GM18909 (cell line): ENCODE data around the gene CD93.

ENCODE experiments used
- ATAC-seq: cut with Tn5 transposase; IDR thresholded peaks from one replicate; pipeline ENCODE4 v1.9.1; 2021; ENCODE audit warnings: mild to moderate bottlenecking; ENCODE audit not compliant: unreplicated experiment, poor library complexity

CD93 gene

DNA sequence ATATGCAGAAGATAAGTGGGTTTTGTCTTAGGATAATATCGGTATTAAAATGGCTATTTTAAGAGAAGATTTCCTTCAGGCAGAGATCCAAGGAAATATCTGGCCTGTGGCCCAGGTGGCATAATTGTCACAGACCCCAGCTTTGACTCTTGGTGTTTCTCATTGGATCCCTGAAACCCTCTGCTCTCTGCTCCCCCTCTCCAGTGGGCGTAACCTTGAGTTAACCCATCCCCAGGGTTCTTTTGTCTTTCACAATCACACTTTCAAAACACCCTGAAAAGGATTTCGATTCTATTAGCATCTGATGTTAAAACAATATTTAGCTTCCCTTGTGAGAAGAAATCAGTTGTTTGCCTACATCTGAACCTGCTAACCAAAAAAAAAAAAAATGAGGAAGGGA lies 43.9 kb downstream of the CD93 start:
- no peak for ATAC-seq

GRCh38 chr20:23039885-23040508 lies 46.1 kb downstream of the CD93 start:
- no peak for ATAC-seq

- ATAC-seq: no peak
Measured at GRCh38 chr20:23039136-23039875, 46.8 kb downstream of the CD93 start.

GRCh38 chr20:23037017-23037481 lies 49.1 kb downstream of the CD93 start:
- ATAC-seq: no peak

GRCh38 chr20:23036371-23036770 lies 49.8 kb downstream of the CD93 start:
- ATAC-seq: no peak

DNA sequence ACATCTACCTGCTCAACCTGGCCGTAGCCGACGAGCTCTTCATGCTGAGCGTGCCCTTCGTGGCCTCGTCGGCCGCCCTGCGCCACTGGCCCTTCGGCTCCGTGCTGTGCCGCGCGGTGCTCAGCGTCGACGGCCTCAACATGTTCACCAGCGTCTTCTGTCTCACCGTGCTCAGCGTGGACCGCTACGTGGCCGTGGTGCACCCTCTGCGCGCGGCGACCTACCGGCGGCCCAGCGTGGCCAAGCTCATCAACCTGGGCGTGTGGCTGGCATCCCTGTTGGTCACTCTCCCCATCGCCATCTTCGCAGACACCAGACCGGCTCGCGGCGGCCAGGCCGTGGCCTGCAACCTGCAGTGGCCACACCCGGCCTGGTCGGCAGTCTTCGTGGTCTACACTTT lies 50.4 kb downstream of the CD93 start:
- no peak for ATAC-seq

DNA sequence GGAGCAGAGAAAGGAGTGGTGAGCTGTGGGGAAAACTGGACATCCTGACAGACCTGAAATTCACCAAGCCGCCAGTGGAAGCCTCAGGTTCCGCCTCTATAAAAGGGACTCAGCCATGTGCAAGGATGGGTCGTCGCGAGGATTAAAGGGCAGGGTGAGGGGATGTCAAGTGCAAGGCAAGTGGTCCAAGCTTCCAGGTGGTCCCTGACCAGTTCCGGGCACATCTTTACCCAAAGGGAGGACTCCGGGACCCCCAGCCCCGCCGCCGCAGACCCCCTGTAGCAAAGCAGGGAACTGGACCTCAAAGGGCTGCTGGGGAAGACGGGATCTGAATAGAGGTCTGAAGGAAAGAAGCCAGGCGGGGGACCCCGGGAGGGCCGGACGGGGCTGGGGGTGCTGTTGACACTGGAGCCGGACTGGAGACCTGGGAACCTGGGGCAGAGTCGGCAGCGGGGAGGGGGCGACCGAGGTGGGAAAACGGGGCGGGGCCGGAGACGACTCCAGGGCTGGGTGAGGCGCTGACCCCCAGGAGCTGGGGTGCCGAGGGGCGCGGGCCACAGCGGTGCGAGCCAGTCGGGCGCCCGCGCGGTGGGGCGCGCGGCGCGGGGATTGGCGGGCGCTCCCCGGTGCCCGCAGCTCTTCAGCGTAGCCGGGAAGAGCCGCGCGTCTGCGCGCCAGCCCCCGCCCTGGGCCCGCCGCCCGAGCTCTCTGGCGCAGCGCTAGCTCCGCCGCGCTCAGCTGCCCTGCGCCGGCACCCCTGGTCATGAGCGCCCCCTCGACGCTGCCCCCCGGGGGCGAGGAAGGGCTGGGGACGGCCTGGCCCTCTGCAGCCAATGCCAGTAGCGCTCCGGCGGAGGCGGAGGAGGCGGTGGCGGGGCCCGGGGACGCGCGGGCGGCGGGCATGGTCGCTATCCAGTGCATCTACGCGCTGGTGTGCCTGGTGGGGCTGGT lies 51.1 kb downstream of the CD93 start, which contains the start of gene SSTR4:
SSTR4 (plus strand) TSS at position 592 of the 951 bp plus-strand sequence; CDS start at position 764, 172 bp downstream.
- no peak for ATAC-seq

DNA sequence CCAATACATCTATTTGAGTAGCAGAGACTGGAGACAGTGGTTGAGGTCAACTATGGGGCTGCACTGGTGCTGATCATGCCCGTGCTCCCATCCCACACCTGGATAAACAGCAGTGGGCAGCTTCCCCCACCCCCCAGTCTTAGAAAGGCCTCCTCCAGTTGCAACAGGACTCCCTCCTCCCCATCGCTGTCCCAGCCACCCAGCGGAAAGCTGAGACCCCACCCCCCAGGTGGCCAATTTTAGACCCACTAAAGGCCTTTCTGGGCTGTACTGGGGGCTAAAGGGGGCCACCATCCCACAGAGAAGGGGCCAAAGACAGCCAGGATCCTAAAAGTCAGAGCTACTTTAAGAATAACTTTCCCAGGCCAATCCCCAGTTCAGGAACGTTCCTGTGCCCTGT lies 52.2 kb downstream of the CD93 start:
- no peak for ATAC-seq

DNA sequence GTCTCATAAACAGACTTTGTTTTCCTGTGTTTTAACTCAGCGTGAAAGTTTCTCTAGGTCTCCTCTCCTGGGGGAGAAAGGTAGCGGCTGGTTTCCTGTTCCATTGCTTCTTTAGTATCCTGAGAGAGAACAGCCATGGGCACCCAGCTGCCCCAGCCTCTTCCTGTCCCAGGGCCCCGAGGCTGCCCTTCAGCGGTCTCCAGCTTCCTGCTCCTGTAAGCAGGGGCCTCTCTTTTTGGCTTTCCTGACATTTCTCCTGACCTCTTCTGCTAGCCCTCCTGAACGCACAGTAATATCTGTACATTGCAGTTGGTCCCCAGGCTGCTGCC lies 53.4 kb downstream of the CD93 start:
- ATAC-seq: no peak

DNA sequence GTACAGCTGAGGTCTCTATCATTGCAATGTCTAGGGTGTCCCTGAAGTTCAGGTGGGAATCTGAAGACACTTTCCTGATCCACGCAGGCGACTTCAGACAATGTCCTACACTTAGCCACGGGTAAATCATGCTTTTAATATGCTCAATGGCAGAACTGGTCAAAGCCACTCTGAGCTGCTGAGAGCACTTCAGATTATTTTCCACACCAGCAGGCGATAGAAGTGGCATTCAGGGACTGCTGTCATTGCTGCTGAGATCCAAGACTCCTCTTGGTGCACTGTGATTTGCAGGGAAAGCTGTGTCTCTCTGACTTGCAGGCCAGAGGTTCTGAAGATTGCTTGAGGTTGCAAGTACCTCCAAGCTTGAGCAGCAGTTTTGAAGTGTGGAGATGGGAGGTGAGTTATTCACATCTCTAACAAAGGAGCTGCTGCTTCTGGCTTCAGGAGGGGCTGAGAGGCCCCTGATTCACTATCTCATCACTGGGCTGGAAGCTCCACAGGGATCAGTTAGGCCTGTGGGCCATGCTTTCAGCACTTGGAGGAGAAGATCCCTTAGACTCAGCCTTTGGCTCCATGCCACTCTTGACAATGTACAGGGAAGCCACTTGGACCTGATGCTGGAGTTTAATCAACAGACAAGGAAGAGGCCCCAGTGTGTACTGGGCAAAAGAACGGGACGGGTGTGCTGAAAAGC lies 53.9 kb downstream of the CD93 start:
- no peak for ATAC-seq

- ATAC-seq: no peak
Measured at GRCh38 chr20:23031346-23031745, 54.8 kb downstream of the CD93 start.
